ENCODE results near the gene SLC51A.
A peak's percentile ranks its signal among the peaks of the same experiment; 100 is the strongest.

SLC51A gene

DNA sequence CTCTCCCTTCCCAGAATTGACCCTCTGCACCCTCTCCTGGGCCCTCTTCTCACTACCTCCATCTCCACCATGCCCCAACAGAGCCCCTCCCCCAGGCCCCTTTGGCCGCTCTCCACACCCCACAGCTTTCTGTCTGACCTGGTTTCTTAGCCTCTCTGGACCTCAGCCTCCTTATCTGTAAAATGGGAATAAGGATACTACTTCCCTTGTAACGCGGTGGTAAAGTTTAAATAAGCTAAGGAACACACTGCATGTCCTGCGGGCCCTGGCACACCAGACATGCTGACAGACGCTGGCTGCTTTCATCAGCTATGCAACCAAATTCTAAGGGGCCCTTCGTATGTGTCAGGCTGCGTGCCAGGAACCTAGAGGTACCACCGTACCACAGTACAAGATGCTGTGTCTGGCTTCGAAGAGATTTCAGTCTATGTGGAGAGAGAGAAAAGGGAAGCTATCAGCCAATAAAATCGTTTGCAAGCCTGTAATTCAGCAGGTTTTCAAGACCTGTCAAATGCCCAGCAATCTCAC, 777 bp upstream of the SLC51A start:
- no peak for DNase-seq (ENCODE audit: low read depth in 2 of 2)

DNA sequence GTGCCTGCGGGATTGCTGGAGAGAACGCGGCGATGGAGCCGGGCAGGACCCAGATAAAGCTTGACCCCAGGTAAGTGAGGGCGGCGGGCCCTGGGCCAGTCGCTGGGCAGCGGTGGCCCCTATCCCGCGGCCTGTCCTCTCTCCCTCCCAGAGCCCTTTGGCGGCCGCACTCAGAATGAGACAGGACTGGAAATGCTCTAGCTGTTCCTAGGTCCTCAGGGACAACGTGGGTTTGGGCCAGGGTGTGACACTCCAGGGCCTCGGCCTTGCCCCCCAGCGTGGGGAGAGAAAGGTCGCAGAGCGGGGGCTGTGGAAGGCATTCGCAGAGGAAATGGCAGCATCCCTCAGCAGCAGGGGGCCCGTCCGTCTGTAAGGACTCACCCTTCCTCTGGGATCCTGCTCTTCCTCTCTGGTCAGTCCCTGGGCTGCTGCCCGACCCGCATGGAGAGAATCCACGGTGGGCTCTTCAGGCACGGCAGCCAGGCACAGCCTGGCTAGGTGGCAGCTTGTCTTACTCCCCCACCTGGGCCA, 412 bp downstream of the SLC51A start:
- DNase-seq (ENCODE audit: low read depth in 2 of 2): no peak

DNA sequence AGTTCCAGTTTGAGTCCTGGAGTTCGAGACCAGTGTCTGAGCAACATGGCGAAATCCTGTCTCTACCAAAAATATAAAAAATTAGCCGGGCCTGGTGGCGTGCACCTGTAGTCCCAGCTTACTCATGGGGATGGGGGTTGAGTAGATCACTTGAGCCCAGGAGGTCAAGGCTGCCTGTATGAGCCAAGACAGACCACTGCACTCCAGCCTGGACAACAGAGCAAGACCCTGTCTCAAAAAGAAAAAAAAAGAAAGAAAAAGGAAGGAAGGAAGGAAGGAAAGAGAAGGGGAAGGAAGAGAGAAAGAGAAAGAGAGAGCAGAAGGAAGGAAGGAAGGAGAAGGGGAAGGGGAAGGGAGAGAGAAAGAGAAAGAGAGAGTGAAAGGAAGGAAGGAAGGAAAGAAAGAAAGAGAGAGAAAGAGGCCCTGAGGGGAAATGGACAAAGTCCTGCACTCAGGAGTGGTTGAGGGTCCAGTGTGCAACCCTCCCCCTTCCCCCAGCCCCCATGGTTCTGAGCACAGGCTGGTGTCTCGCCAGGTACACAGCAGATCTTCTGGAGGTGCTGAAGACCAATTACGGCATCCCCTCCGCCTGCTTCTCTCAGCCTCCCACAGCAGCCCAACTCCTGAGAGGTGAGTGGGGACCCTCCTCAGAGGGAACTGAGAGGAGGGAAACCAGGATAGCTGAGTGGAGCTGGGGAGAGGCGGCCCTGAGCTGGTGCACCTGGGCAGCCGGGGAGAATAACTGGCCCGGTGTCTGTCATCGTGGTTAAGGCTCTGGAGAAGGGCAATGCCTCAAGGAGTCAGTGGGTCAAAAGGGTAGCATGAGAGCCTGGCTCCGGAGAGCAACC, 1.2 kb downstream of the SLC51A start:
- no peak for DNase-seq (ENCODE audit: low read depth in 2 of 2)

- no peak for DNase-seq (ENCODE audit: low read depth in 2 of 2)
These were observed 1.9 kb downstream of the SLC51A start for GRCh38 chr3:196218155-196218712.

- peak; percentile 11 to 27 for DNase-seq (ENCODE audit: low read depth in 2 of 2)
These were observed 3.0 kb downstream of the SLC51A start for GRCh38 chr3:196219194-196219969.

- DNase-seq (ENCODE audit: low read depth in 2 of 2): no peak
These were observed 3.6 kb downstream of the SLC51A start for GRCh38 chr3:196219970-196220311.

DNA sequence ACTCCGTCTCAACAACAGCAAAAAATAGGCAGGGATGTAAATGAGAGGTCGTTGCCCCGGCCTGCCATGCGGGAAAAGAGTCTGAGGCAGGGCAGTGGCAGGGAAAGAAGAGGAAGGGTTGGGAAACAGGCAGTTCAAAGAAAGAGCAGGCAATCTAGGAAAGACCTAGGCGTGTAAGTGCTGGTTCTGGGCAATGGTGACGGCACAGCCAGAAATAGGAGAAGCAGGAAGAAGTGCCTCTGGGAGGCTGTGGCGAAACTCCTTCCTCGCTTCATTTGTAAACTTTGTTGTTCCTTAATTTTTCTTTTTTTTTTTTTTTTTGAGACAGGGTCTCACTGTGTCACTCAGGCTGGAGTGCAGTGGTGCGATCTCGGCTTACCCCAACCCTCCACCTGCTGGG, 4.3 kb downstream of the SLC51A start:
- DNase-seq (ENCODE audit: low read depth in 2 of 2): no peak

- no peak for DNase-seq (ENCODE audit: low read depth in 2 of 2)
These were observed 4.7 kb downstream of the SLC51A start for GRCh38 chr3:196220991-196221390.

GRCh38 chr3:196222876-196223595, 6.7 kb downstream of the SLC51A start:
- DNase-seq (ENCODE audit: low read depth in 2 of 2): no peak

DNA sequence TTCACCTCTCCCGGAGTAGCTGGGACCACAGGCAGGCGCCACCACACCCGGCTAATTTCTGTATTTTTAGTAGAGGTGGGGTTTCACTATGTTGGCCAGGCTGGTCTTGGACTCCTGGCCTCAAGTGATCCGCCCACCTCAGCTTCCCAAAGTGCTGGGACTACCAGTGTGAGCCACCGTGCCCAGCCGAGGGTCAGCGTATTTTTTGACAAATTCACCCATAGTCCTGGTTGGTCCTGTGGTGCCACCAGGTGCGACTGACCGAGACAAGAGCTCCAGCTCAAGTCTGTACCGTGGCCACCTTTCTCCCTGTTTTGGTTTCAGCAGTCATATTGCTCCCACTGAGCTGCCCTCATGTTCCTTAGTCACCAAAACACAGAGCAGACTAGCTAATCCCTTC, 8.8 kb downstream of the SLC51A start:
- no peak for DNase-seq (ENCODE audit: low read depth in 2 of 2)

- DNase-seq (ENCODE audit: low read depth in 2 of 2): no peak
These were observed 9.5 kb downstream of the SLC51A start for GRCh38 chr3:196225763-196226364.

- no peak for DNase-seq (ENCODE audit: low read depth in 2 of 2)
These were observed 10.8 kb downstream of the SLC51A start for GRCh38 chr3:196227121-196227561.

- DNase-seq (ENCODE audit: low read depth in 2 of 2): no peak
These were observed 11.5 kb downstream of the SLC51A start for GRCh38 chr3:196227629-196228493.

DNA sequence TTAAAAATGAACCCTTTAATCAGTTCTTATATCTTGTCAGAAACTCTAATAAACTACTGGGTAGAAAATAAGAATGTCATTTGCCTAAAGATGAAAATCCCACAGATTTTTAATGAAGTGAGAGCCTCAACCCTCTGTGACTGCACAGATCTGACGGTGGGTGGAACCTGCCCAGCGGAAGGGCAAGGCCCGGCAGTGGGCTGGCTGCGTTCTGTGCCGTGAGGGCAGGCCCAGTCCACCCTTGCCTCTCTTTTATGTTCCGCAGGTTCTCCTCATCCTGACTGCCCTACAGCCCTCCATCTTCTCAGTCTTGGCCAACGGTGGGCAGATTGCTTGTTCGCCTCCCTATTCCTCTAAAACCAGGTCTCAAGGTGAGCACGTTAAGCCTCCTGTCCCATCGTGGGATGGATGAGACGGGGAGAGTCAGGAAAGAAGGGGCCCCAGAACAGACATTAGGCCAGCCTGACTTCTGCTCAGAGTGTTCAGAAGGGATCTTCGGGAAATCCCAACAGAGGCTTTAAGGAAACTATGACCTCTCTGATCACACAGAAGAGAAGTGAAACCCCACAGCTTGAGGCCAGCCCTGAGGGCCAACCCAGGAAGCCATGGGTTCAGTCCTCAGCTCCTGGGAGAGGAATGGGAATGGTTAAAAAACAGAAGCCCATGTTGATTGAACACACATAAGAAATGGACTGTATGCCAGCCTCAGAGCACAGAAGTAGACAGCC, 16.0 kb downstream of the SLC51A start:
- DNase-seq (ENCODE audit: low read depth in 2 of 2): no peak

DNA sequence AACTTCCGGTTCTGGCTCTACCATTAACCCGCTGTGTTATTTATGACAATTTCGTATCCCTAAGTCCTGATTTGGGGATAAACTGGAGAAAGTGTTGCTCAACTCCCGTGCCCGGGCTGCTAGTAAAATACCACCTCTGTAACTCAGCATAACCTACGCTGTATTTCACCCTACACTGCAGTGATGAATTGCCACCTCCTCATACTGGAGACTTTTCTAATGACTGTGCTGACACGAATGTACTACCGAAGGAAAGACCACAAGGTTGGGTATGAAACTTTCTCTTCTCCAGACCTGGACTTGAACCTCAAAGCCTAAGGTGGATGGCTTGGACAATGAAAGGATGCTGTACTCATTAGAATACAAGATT, 16.5 kb downstream of the SLC51A start:
- no peak for DNase-seq (ENCODE audit: low read depth in 2 of 2)

DNA sequence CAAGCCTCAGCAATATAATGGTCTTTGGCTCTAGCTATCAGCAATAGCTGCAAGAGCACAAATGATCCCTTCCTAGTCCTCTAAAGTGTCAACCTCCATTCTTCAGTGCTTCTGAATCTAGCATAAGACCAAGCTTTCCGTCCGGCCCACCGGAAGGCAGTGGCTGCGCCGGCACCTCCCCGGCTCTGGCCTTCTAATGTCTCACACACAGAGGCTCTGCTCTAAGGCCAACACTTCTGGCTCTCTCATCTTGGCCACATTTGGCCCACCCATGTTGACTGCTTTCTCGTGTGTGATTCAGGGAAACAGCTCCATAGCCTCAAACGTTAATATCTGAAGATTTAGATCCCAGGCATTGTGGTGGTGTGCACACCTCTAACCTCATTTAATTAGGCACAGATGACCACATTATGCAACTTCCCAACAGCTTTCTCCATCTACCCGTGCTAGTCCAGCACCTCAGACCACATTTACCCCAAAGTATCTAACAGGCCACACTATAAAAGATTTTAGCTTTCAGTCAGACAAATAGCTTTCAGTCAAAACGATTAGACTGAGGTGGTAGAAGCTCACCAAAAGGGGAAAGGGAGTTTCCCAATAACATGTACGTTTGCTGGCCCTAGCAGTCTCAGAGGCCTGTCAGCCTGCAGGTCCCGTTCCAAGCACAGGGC, 19.3 kb downstream of the SLC51A start:
- no peak for DNase-seq (ENCODE audit: low read depth in 2 of 2)

- DNase-seq (ENCODE audit: low read depth in 2 of 2): no peak
These were observed 19.9 kb downstream of the SLC51A start for GRCh38 chr3:196236223-196236622.

DNA sequence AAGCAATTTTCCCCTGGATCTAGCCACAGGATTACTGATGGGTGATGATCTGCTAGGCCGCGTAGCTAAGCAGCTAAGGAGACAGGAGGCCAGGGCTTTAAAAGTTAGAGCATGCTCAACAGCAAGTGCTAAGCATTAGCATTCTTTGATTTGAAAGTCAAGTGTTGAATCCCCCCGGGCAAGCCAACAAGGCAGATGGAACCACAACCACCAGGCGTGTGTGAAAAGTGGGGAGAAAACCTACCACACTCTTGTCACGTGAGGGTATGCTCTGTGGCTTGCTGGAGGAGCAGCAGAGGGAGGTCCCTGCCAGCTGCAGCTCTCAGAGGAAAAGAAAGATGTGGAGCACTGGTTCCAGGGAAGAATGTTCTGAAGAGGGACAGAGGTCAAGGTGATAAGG, 20.9 kb downstream of the SLC51A start:
- DNase-seq (ENCODE audit: low read depth in 2 of 2): no peak

Data from stimulated activated CD8-positive, alpha-beta memory T cell treated with anti-CD3 and anti-CD28 coated beads, Interleukin-2, amount 100 ng/mL, for 48 hours (primary cell).